DMS79 treated with DMSO at 0.1 percent for 48 hours (cell line): ENCODE data around the gene HSPA1B.

ENCODE experiments used
- DNase-seq: peaks from one replicate; lab custom pipeline; 2025; lab: John Stamatoyannopoulos, UW

The HSPA1B gene

GRCh38 chr6:31879143-31879542 lies 51.6 kb downstream of the HSPA1B start:
- no peak for DNase-seq
